ENCODE data around the gene RPTOR.

- no peak for TF ChIP-seq SPI1 (IDR thresholded peaks at IDR 0.05; ENCODE audit: low read depth, low read length)
- no peak for TF ChIP-seq POLR2AphosphoS5 (IDR thresholded peaks at IDR 0.05; ENCODE audit: low read depth, low read length)
- TF ChIP-seq POLR2A (IDR thresholded peaks at IDR 0.05; ENCODE audit: low read depth, low read length), result no peak
- TF ChIP-seq TAF1 (IDR thresholded peaks at IDR 0.05; ENCODE audit: low read depth, low read length), result no peak
- TF ChIP-seq POU2F2 (IDR thresholded peaks at IDR 0.05; ENCODE audit: low read depth, low read length), result no peak
- TF ChIP-seq PAX5 (IDR thresholded peaks at IDR 0.05; ENCODE audit: insufficient read depth, low read length, severe bottlenecking), result no peak
These were observed 401.1 kb downstream of the RPTOR start for GRCh38 chr17:80945736-80946135.

Measured in GM12891 (cell line).